Suppressor macrophage treated with lipopolysaccharide for 1 hour (primary cell): ENCODE data around the gene IL12B.
A peak's percentile ranks its signal among the peaks of the same experiment; 100 is the strongest.
"Not testable (repeated sequence)": the region's sequence is repeated elsewhere in the genome, so short reads cannot be mapped to it uniquely, and the experiment has no call there.

Experiments used
- DNase-seq, 3 donors: peaks; one replicate each; pipeline ENCODE4 v3.0.0-alpha.2; 2020 to 2022

The IL12B gene

GRCh38 chr5:159332800-159333544, 2.7 kb upstream of the IL12B start:
- peak; percentile 45 to 61 (median 60) for DNase-seq

GRCh38 chr5:159331093-159331973, 1.0 kb upstream of the IL12B start:
- DNase-seq = peak; percentile 94 to 97 (median 95)

- no peak for DNase-seq
Observed at GRCh38 chr5:159324986-159325385, 5.3 kb downstream of the IL12B start.

GRCh38 chr5:159324102-159324755, 6.1 kb downstream of the IL12B start:
- DNase-seq = no peak

- no peak for DNase-seq
Observed at GRCh38 chr5:159322180-159322579, 8.1 kb downstream of the IL12B start.

GRCh38 chr5:159319832-159320231, 10.5 kb downstream of the IL12B start:
- no peak for DNase-seq

- DNase-seq = no peak
Observed at GRCh38 chr5:159319363-159319762, 10.9 kb downstream of the IL12B start.

- no peak for DNase-seq
Observed at GRCh38 chr5:159318448-159318847, 11.8 kb downstream of the IL12B start.

- DNase-seq = no peak
Observed at GRCh38 chr5:159317849-159318248, 12.4 kb downstream of the IL12B start.

- peak; percentile 53 to 55 (median 55) for DNase-seq
Observed at GRCh38 chr5:159316519-159317383, 13.5 kb downstream of the IL12B start.

- DNase-seq = no peak
Observed at GRCh38 chr5:159313197-159313596, 17.1 kb downstream of the IL12B start.

GRCh38 chr5:159311063-159311462, 19.2 kb downstream of the IL12B start:
- DNase-seq = no peak

GRCh38 chr5:159310511-159310910, 19.8 kb downstream of the IL12B start:
- peak in 1 of 3 donors; percentile 25 for DNase-seq

GRCh38 chr5:159309689-159310433, 20.4 kb downstream of the IL12B start:
- DNase-seq = no peak

GRCh38 chr5:159304961-159305595, 25.2 kb downstream of the IL12B start:
- no peak for DNase-seq

GRCh38 chr5:159303286-159303685, 27.0 kb downstream of the IL12B start:
- DNase-seq = no peak

- peak; percentile 33 to 35 (median 35) for DNase-seq
Observed at GRCh38 chr5:159301929-159302860, 28.1 kb downstream of the IL12B start.

- DNase-seq = no peak
Observed at GRCh38 chr5:159301466-159301865, 28.8 kb downstream of the IL12B start.

- not testable (repeated sequence) for DNase-seq
Observed at GRCh38 chr5:159297300-159297699, 33.0 kb downstream of the IL12B start.

- DNase-seq = no peak
Observed at GRCh38 chr5:159294921-159295320, 35.4 kb downstream of the IL12B start.
